Ramos (cell line): ENCODE results near the gene NRP2.

Experiments used
- in situ Hi-C: fragments of 300-500 bp; cut with MboI; formaldehyde crosslinking; loops from one replicate; pipeline ENCODE4 v1.14.3; 2022; ENCODE audit warnings: low sequenced_read_pairs; ENCODE audit not compliant: unreplicated experiment

NRP2 gene

DNA sequence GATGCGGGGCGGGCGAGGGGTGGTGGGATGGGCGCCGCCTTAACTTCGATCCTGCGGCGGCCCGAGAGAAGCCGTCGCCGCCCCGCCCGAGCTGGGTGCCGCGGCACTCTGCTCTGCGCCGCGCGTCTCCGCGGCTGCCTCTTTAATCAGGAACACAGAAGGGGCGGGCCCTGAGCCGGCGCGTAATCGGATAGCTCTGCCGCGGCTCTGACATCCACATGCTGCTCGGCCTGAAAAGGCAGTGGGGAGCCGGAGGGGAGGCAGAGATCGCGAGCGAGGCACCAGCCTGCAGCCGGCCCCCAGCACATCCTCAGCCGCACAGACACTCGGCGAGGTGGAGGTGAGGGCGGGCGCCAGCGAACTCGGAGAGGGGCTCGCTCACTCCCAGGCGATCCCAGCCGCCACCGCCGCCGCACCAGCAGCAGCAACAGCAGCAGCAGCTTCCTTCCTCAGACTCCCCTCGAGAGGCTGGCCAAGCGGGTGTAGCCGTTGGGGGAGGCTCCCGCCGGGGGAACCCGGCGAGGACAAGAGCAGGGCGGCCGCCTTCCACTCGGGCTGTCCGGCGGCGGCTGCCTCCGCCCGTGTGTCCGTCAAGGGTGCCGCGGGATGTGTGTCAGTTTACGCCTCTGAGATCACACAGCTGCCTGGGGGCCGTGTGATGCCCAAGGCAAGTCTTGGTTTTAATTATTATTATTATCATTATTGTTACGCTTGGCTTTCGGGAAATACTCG is at the start of gene NRP2:
Gene NRP2, plus strand, starts transcription at position 263 of the 732 bp plus-strand sequence. CDS start 790 bp downstream, outside the sequence.
- in situ Hi-C loops, result no loop called here

DNA sequence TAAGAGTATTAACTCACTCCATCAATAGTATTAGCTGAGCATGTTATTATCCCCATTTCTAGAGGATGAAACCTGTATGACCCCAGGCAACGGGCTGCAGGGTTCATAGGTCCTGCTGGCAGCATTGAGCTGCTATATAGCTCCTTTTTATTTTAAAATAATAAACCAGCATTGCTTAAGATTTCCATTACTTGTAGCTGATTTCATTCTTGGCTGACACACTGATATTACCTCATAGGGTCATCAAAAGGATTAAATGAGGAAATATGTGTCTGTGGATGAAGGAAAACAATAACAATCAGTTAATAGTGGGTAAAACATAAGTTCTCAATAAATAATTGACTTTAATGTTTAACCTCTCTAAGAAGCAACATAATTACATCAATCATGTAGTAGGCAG is 48.3 kb upstream of the NRP2 start:
- in situ Hi-C loops, result no loop called here

DNA sequence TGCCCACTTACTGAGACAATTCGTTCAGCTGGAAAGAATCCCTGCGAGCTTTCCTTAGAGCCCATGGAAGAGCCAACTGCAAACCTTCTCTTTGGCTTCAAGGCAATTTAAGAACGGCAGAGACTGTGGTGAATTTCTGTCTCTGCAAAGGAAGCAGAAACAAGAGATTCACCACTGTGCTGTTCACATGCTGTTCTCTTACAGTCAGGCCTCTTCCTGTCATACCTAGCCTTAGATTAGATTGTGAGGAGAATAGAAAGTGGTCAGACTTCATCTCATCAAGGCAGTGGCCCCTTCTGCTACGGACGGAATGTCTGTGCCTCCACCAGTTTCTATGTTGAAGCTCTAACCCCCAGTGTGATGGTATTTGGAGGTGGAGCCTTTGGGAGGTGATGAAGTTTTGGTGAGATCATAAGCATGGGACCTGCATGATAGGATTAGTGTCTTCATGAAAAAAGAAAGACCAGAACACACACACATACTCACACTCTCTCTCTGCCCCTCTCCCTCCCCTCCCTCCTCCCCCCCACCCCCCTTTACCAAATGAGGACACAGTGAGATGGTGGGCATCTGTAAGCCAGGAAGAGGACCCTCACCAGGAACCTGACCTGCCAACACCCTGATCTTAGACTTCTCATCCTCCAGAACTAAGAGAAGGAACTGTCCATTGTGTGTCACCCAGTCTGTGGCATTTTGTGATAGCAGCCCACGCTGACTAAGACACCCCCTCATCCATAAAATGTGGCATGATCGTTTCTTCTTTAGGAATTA is 45.6 kb upstream of the NRP2 start:
- in situ Hi-C loops, result no loop called here

GRCh38 chr2:205637320-205637602 is 45.0 kb upstream of the NRP2 start:
- in situ Hi-C loops, result no loop called here

GRCh38 chr2:205637779-205638503 is 44.4 kb upstream of the NRP2 start:
- in situ Hi-C loops, result no loop called here

DNA sequence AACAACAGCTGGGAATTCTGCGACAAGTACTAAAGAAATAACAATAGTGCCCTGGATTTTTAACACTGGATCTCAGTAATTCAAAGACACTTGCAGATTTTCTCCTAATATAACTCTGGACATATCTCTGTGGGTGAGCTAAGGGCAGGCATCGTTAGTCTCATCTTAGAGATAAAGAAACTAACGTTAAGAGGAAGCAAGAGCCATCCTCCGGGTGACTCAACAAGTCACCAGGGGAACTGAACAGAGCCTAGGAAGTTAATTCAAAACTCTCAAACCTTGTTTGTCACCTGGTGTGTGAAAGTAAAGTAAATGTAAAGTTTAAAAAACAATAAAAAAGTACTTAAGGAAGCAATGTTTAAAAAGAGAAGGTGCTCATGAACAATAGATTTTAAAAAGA is 41.6 kb upstream of the NRP2 start:
- in situ Hi-C loops, result no loop called here

DNA sequence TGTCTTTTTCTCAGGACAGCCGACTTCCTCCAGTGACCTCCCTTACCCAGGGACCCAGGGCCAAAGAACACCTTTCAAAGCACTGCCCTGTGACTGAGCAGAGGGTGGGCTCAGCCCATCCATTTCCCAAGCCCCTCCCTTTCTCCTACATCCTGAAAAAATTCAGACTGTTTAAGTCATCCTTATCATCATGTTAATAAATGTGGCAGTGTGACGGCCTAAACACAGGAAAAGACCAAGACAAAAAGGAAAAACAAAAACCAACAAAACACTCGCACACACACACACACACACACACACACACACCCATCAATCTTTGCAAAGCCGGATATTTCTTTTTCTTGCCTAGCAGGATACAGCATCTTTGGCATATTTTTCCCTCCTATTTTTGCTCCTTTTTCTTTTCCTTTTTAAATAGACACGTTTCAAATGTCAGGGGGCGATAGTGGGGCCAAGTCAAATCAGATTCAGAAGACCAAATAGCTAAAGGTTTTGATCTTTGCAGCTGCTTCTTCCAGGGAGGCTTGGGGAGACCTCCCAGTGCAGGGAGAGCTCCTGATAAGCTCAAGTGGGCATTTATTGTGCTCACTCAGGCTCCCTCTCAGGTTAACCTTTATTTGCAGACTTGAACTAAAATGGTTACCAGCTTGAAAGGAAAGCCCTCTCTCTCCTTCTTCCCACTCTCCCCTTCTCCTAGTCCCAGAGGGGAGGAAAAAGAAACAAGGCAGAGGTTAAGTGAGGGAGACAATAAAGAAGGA is 39.5 kb upstream of the NRP2 start:
- in situ Hi-C loops, result no loop called here

- in situ Hi-C loops, result no loop called here
These were observed 38.9 kb upstream of the NRP2 start for GRCh38 chr2:205643391-205643885.

GRCh38 chr2:205644018-205644417 is 38.3 kb upstream of the NRP2 start:
- in situ Hi-C loops, result no loop called here

DNA sequence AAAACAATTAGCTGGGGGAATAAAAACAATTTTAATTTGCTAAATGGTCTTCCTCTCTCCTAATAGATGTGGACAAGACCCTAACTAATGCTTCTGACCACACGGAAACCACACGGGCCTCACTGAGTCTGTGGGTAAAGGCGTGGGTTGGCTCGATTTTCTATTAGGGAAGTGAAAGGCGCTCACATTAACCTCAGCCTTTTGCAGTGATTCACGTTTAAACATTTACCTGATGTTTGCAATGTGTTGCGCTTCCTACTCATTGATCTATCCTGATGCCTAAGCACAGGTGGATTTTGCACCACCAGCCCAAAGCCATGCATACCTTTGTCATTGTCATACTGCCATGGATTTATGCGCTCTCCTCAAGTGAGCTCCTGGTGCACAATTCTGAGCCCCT is 35.6 kb upstream of the NRP2 start:
- in situ Hi-C loops, result no loop called here

GRCh38 chr2:205650450-205650849 is 31.9 kb upstream of the NRP2 start:
- in situ Hi-C loops, result no loop called here

- in situ Hi-C loops, result no loop called here
These were observed 31.4 kb upstream of the NRP2 start for GRCh38 chr2:205650931-205651330.

- in situ Hi-C loops, result no loop called here
These were observed 30.6 kb upstream of the NRP2 start for GRCh38 chr2:205651719-205652118.

GRCh38 chr2:205654878-205655605 is 27.3 kb upstream of the NRP2 start:
- in situ Hi-C loops, result no loop called here

GRCh38 chr2:205655779-205656456 is 26.4 kb upstream of the NRP2 start:
- in situ Hi-C loops, result no loop called here

DNA sequence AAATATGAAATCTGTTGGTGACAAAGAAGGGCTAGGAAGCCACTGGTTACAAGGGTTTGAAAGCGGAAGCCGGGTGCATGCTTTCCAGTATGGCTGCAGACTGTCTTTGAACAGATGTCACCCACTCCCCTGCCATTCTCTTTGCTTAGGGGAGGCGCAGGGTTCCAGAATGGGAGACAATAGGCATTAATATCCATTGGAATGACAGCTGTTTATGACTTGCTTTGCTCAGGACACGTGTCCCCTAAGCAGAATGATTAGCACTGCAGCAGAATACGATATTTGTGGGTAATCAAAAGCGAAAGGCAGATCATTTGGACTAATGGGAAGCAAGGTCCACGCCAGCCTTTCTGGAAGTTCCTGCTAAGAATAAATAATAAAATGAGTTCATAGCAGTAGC is 25.8 kb upstream of the NRP2 start:
- in situ Hi-C loops, result no loop called here

GRCh38 chr2:205656941-205657340 is 25.4 kb upstream of the NRP2 start:
- in situ Hi-C loops, result no loop called here

GRCh38 chr2:205657579-205657978 is 24.7 kb upstream of the NRP2 start:
- in situ Hi-C loops, result no loop called here

GRCh38 chr2:205658068-205658467 is 24.2 kb upstream of the NRP2 start:
- in situ Hi-C loops, result no loop called here
